OCI-LY7 (cell line): Measurements from ENCODE around the gene FAM131C. TPM values are rescaled to one million over a fixed set of nuclear protein-coding genes. Genes with fewer than 3 reads are reported as not detected.
A peak's percentile ranks its signal among the peaks of the same experiment; 100 is the strongest.

Source experiments
- BruUV-seq: library from RNA; stranded (reverse); fragments of 400-500 nt; replicated peaks from 2 replicates; lab custom pipeline; 2021; lab: Mats Ljungman, UMichigan
- CTCF ChIA-PET: fragments of 300-600 bp; sonication (Branson Sonifier 250); formaldehyde crosslinking; loops from one replicate; lab custom pipeline; 2022; ENCODE audit warnings: antibody characterized with exemption; ENCODE audit not compliant: unreplicated experiment; lab: Charles Lee
- POLR2A ChIA-PET: fragments of 300-600 bp; sonication (Branson Sonifier 250); formaldehyde crosslinking; loops from one replicate; lab custom pipeline; 2022; ENCODE audit warnings: antibody characterized with exemption; lab: Charles Lee
- DNase-seq: peaks from one replicate; pipeline ENCODE4 v3.0.0-alpha.2; 2015; ENCODE audit warnings: low spot score
- H2AFZ ChIP-seq: fragments of 200-600 bp; sonication (generic), shearing (Covaris generic); 2 replicates; pipeline ENCODE4 v1.6.1; 2014; ENCODE audit warnings: mild to moderate bottlenecking, antibody characterized with exemption, low read length, moderate library complexity
- H3K27ac ChIP-seq: fragments of 200-600 bp; sonication (generic); 2 replicates; pipeline ENCODE4 v1.5.1; 2014; ENCODE audit warnings: mixed run types, low read depth, mild to moderate bottlenecking, moderate library complexity, low read length, inconsistent platforms; ENCODE audit not compliant: poor library complexity, severe bottlenecking
- H3K36me3 ChIP-seq: fragments of 200-600 bp; sonication (generic); 2 replicates; pipeline ENCODE4 v1.6.1; 2014; ENCODE audit warnings: mild to moderate bottlenecking, antibody characterized with exemption, low read length, moderate library complexity, mixed read lengths; ENCODE audit not compliant: insufficient read depth
- H3K4me1 ChIP-seq: fragments of 200-600 bp; sonication (generic); 2 replicates; pipeline ENCODE4 v1.5.1; 2014; ENCODE audit warnings: mild to moderate bottlenecking, low read length; ENCODE audit not compliant: insufficient read depth, poor library complexity, severe bottlenecking
- H3K4me2 ChIP-seq: fragments of 200-600 bp; sonication (generic); 2 replicates; pipeline ENCODE4 v1.6.1; 2014; ENCODE audit warnings: mild to moderate bottlenecking, low read length
- H3K4me3 ChIP-seq: fragments of 200-600 bp; sonication (generic); 2 replicates; pipeline ENCODE4 v1.5.1; 2014; ENCODE audit warnings: mild to moderate bottlenecking, low read depth, low read length; ENCODE audit not compliant: poor library complexity, severe bottlenecking
- H3K79me2 ChIP-seq: fragments of 200-600 bp; sonication (generic); 2 replicates; pipeline ENCODE4 v1.6.1; 2016; ENCODE audit warnings: low read depth, mild to moderate bottlenecking, low read length, moderate library complexity, mixed read lengths; ENCODE audit not compliant: insufficient read depth
- H3K9me2 ChIP-seq: fragments of 200-600 bp; sonication (generic); 2 replicates; pipeline ENCODE4 v1.6.1; 2016; ENCODE audit warnings: mild to moderate bottlenecking, low read length, mixed read lengths; ENCODE audit not compliant: insufficient read depth
- H3K9me3 ChIP-seq: fragments of 200-600 bp; sonication (generic); 2 replicates; pipeline ENCODE4 v1.6.1; 2014; ENCODE audit warnings: mild to moderate bottlenecking, mixed run types, low read length, mixed read lengths
- H4K20me1 ChIP-seq: fragments of 200-600 bp; sonication (generic); 2 replicates; pipeline ENCODE4 v1.6.1; 2014; ENCODE audit warnings: mild to moderate bottlenecking, antibody characterized with exemption, low read length, moderate library complexity, mixed read lengths; ENCODE audit not compliant: insufficient read depth
- EZH2phosphoT487 ChIP-seq: fragments of 200-600 bp; sonication (generic); IDR thresholded peaks from 2 replicates; pipeline ENCODE4 v1.6.1; 2018; ENCODE audit warnings: low read depth, borderline replicate concordance, mild to moderate bottlenecking, mixed run types, antibody characterized with exemption, low read length, moderate library complexity, mixed read lengths
- intact Hi-C: fragments of 100-400 bp; cut with micrococcal nuclease; formaldehyde crosslinking; loops from one replicate; pipeline ENCODE4 v1.10.0; 2022; ENCODE audit not compliant: unreplicated experiment
- total RNA-seq, 2 experiments: library from RNA; depleted of rRNA in 1 of 2; stranded (reverse); fragments of >200 nt in 1 of 2; shearing (Covaris generic) in 1 of 2; gene quantifications; 2 replicates each; pipeline ENCODE4 v1.2.3, GENCODE V29; 2014 to 2022
- TF ChIP-seq, protein P1 (sequence below): fragments of 200-600 bp; sonication (generic); conservative IDR thresholded peaks from 2 replicates; pipeline ENCODE4 v1.5.1; 2014; ENCODE audit warnings: mild to moderate bottlenecking, antibody characterized with exemption, low read length, moderate library complexity, mixed read lengths

The FAM131C gene
- total RNA-seq, 2 experiments from 2014 or later: not detected

DNA sequence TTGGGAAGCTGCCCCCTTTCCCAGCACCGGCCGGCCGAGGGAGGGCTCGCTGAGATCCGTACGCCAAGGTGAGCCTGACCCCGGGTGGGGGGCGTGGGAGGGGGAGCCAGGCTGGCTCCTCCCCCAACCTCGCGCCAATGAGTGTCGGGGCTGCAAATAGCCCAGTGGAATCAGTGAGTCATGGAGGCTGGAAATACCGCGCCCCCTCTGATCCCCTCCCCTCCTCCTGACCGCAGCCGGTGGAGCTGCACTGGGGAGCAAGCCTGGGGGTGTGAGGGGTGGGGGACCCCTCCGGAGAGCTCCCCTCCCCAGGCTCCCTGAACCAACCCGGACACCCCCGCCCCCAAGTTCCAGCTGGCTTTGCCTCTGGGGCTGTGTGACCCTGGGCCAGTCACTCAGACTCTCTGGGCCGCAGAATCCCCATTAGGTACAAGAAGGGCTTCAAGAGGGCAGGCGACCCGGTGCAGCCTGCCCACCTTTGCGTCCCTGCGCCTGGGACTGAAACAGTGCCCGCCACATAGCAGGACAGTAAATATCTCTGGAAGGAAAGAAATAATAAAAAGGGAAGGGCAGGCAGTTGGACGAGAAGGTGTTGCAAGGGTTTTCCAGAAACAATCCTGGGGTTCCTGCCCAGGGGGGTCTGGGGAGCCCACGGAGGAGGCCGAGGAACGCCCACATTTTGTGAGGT lies 60.1 kb downstream of the FAM131C start:
- CTCF ChIA-PET: no interaction called here
- Histone ChIP-seq H3K9me3 (no peaks in the 10 kb centered on the region), H4K20me1 (no peaks in the 10 kb centered on the region), H3K4me3 (peak overlapping the region; percentile 35), H3K36me3 (no peaks in the 10 kb centered on the region), H2AFZ (peak overlapping the region; percentile 79), H3K79me2 (no peaks in the 10 kb centered on the region), H3K9me2 (no peaks in the 10 kb centered on the region), H3K4me1 (peaks cover 21% of the 10 kb centered on the region), H3K27ac (no peak overlapping the region), H3K4me2 (peak overlapping the region; percentile 49)
- DNase-seq: no peak
- intact Hi-C loops: no loop called here
- TF ChIP-seq, protein P1, sequence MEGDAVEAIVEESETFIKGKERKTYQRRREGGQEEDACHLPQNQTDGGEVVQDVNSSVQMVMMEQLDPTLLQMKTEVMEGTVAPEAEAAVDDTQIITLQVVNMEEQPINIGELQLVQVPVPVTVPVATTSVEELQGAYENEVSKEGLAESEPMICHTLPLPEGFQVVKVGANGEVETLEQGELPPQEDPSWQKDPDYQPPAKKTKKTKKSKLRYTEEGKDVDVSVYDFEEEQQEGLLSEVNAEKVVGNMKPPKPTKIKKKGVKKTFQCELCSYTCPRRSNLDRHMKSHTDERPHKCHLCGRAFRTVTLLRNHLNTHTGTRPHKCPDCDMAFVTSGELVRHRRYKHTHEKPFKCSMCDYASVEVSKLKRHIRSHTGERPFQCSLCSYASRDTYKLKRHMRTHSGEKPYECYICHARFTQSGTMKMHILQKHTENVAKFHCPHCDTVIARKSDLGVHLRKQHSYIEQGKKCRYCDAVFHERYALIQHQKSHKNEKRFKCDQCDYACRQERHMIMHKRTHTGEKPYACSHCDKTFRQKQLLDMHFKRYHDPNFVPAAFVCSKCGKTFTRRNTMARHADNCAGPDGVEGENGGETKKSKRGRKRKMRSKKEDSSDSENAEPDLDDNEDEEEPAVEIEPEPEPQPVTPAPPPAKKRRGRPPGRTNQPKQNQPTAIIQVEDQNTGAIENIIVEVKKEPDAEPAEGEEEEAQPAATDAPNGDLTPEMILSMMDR: no peak
- TF ChIP-seq EZH2phosphoT487: no peak
- POLR2A ChIA-PET: interaction anchor here (0.7 to 1.0 kb wide), 2 partner anchors 33 to 104 kb away, joined by 3 to 4 read pairs; no protein-coding TSS in a partner anchor
- BruUV-seq: no TSS peak

DNA sequence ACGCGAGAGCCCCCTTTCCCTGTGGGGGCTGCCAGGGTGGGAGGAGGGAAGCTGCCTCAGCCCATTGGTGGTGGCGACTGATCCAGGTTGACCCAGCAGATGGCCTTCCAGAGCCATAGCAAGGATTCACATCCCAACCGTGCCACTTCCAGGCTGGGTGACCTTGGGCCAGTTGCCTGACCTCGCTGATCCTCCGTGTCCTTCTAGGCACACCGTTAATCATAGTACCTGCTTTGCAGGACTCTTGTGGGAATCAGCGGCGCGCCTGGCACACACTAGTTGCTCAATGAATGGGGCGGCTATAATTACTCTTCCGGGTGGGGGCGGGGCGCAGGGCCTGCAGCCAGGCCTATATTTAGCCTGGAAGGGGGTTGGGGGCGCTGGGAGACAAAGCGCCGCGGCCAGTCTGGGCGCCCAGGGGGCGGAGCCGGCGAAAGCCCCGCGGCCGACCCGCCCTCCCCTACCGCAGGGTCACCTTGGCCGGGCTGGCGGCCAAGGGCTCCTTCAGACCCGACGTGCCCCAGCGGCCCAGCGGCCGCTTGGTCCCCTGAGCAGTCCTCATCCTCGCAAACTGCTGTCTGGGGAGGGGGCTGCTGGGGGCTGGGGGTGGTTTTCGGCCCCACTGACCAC lies 60.7 kb downstream of the FAM131C start:
- no TSS peak for BruUV-seq
- POLR2A ChIA-PET: interaction anchor here (0.7 to 1.0 kb wide), 2 partner anchors 33 to 105 kb away, joined by 3 to 4 read pairs; no protein-coding TSS in a partner anchor
- CTCF ChIA-PET: no interaction called here
- Histone ChIP-seq H3K9me3 (no peaks in the 10 kb centered on the region), H3K79me2 (no peaks in the 10 kb centered on the region), H3K4me1 (peaks cover 21% of the 10 kb centered on the region), H3K4me3 (peak overlapping the region; percentile 35), H3K36me3 (no peaks in the 10 kb centered on the region), H2AFZ (peak overlapping the region; percentile 79), H4K20me1 (no peaks in the 10 kb centered on the region), H3K9me2 (no peaks in the 10 kb centered on the region), H3K27ac (no peak overlapping the region), H3K4me2 (peak overlapping the region; percentile 49)
- no peak for TF ChIP-seq EZH2phosphoT487
- TF ChIP-seq, protein P1: no peak
- intact Hi-C loops: no loop called here
- DNase-seq: peak; percentile 34
